ENCODE measurements around the gene TMEM223.
"Not testable (repeated sequence)": the region's sequence is repeated elsewhere in the genome, so short reads cannot be mapped to it uniquely, and the experiment has no call there.

Gene TMEM223

DNA sequence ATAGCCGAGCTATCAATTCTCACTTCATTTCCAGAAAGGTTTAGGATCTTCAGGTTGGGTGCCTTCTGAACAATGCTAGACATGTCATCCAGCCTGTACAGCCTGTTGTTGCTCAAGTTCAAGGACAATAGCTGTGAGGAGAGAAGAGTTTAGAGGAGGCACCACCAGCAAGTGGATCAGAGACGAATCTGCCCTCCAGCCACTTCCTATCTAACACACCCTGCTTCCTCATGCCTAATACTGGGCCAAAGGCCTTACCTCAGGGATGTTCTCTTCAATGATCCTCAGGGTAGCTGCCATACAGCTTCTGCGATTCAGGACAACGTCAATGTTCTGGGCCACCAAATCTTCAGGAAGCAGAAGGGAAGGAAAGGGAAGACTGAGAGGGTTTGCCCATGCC is 9.3 kb upstream of the TMEM223 start:
- no peak for DNase-seq (ENCODE audit: extremely low read depth in 1 of 2, low read depth in 1 of 2)

DNA sequence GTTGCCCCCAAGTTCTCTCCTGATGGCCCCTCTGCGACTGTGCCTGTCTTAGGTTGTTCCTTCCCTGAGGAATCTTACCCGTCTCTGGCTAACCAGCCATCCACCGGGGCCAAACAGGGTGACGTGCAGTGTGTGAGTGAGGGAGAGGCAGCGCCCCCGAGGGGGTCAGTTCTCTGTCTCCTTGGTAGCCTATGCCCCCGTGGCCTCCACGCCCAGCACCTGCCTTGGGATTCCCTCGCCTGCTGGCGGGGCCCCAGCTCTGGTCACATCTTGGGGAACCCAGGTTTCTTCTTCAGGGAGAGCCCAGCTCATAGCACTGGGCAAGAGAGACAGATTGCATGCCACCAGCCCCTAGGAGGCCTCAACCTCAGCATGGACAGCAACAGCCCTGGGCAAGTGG is 7.7 kb upstream of the TMEM223 start:
- DNase-seq (ENCODE audit: extremely low read depth in 1 of 2, low read depth in 1 of 2), result no peak

DNA sequence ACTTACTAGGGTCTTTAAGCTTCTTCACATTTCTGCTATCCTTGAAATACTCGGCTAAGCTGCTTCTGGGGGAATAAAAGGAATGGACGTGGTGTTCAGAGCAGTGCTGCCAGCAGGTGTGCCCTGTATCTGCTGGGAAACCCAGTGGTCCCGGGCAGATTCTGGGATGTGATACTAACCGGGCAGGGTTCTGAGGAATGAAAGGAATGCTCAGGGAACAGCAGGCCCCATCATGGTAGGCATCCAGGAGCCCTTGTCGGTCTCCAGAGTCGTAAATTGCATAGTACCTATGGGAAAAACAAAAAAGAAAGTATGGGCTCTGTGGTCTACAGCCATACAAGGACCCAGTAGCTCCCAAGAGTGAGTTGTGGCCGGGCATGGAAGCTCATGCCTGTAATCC is 4.5 kb upstream of the TMEM223 start:
- no peak for DNase-seq (ENCODE audit: extremely low read depth in 1 of 2, low read depth in 1 of 2)

DNA sequence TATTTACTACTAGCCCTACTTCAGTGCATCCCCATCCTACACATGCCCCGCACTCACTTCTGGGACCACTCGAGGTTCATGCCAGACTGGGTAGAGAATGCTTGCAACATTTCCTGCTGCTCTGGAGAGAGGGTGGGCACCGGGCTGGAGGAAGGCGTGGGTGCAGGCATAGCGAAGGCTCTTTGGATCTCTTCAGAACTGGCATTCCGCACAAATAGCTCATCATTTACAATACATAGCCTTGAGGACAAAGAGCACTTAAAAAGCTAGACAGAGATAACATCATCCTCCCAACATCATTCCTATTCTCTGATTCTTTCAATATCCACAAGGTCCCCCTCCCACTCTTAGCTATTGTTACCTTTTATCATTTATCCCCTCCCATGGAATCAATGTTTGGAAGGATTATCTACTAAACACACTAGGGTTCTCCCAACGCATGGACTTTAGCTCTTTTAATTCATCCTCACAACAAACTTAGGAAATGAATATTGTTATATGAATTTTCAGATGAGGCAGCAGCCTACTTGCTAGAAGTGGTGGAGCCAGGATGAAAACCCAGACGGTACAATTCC is 2.5 kb upstream of the TMEM223 start:
- no peak for DNase-seq (ENCODE audit: extremely low read depth in 1 of 2, low read depth in 1 of 2)

DNA sequence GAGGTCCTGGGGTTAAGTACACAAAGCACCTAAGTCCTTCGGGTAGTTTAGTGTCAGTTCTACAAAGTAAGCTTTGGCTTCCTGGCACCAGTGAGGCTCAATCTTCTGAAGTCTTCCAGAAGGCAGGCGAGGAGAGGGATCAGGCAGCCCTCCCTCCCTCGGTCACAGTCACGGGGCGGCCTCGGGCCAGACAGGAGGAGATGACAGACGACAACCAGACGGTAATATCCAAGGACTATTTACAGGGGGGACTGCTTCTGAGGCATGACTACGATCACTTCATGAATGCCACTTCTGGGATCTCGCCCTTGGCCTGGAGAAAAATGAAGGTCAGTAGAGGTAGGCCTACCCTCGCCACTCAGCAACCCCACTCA is 383 bp upstream of the TMEM223 start:
- DNase-seq (ENCODE audit: extremely low read depth in 1 of 2, low read depth in 1 of 2), result no peak

DNA sequence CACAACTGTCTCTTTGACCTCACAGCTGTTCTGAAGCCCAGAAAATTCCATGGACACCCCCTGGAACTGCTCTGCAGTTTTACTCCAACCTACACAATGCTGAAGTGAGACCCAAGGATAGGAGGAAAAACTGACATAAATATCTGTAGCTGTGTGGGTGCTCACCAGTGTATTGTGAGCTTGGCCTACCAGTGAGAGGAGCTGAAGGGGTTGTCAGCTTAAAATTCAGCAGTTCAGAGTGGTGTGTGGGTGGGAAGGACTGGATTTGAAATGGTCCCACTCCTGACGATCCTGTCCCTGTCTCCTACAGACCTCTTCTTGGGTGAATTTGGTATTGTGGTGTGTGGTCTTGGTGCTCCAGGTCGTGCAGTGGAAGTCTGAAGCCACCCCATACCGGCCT is 2.2 kb downstream of the TMEM223 start:
- DNase-seq (ENCODE audit: extremely low read depth in 1 of 2, low read depth in 1 of 2), result no peak

DNA sequence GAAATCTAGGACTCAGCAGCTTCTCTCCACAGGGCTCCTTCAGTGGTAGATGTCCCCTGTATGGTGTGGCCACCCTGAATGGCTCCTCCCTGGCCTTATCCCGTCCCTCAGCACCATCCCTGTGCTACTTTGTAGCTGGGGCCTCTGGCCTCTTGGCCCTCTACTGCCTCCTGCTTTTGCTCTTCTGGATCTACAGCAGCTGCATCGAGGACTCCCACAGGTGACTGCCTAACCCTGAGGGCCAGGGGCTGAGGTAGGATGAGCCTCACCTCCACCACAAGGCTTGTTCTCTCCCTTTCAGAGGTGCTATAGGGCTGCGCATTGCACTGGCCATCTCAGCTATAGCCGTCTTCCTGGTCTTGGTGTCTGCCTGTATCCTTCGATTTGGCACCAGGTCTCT is 2.8 kb downstream of the TMEM223 start:
- DNase-seq (ENCODE audit: extremely low read depth in 1 of 2, low read depth in 1 of 2), result no peak

DNA sequence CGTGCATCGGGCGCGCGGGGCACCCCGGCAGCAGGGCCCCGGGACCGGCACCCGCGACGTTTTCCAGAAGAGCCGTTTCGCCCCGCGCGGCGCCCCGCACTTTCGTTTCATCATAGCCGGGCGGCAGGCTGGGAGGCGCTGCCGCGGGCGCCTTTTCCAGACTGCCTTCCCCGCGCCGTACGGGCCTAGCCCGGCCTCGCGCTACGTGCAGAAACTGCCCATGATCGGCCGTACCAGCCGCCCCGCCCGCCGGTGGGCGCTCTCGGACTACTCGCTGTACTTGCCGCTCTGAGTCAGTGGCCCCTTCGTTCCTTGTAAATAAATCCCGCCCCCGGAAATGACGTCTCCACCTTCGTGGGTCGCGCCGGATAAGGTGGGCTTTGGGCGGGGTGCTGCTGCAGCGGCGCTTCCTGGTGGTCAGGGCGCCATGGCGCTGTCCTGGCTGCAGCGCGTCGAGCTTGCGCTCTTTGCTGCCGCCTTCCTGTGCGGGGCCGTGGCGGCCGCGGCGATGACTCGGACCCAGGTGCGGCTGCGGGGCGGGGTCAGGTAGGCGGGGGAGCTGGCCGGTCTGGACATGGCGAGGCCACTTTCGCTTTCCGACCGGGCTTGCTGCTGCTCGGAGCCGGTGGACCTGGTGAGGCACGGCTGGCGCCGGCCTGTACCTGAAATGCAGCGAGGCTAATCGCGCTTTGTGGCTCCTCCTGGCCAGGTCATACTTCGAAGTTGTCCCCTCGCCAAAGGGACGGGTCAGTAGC is 4.6 kb downstream of the TMEM223 start, which contains the start of gene TMEM179B:
TMEM179B (plus strand) TSS at position 398 of the 755 bp plus-strand sequence; CDS start at position 428, 30 bp downstream.
- peak; percentile 98 for DNase-seq (ENCODE audit: extremely low read depth in 1 of 2, low read depth in 1 of 2)

DNA sequence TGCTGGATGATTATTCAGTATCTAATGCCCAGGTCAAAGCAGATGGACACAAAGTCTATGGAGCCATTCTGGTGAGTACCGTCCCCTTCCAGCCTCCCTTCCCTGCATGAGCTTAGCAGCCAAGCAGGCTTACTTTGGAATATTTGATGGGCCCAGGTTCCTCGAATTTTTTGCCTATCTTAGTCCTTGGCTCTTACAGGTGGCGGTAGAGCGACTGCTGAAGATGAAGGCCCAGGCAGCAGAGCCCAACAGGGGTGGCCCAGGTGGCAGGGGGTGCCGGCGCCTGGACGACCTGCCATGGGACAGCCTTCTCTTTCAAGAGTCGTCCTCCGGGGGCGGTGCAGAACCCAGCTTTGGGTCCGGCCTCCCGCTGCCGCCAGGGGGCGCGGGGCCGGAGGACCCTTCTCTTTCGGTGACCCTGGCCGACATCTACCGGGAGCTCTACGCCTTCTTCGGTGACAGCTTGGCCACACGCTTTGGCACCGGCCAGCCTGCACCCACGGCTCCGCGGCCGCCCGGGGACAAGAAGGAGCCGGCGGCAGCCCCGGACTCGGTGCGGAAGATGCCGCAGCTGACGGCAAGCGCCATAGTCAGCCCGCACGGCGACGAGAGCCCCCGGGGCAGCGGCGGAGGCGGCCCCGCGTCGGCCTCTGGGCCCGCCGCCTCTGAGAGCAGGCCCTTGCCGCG is 5.3 kb downstream of the TMEM223 start:
- peak; percentile 53 to 77 for DNase-seq (ENCODE audit: extremely low read depth in 1 of 2, low read depth in 1 of 2)

DNA sequence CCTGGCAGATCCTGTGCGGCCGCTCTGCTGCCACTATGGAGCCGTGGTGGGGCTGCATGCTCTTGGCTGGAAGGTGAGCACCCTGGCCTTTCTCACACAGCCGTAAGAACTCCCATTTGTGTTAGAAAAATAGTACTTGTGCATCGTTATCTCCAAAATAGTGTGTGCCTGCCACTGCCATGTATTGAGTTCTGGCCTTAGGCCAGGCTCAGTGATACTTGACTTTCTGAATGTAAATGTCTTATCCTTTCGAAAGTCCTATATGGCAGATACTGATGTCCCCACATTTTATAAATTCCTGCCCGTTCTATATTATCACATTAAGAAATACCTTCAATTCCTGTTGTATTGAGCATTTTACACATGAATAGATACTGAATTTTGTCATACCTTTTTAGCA is 9.1 kb downstream of the TMEM223 start:
- no peak for DNase-seq (ENCODE audit: extremely low read depth in 1 of 2, low read depth in 1 of 2)

DNA sequence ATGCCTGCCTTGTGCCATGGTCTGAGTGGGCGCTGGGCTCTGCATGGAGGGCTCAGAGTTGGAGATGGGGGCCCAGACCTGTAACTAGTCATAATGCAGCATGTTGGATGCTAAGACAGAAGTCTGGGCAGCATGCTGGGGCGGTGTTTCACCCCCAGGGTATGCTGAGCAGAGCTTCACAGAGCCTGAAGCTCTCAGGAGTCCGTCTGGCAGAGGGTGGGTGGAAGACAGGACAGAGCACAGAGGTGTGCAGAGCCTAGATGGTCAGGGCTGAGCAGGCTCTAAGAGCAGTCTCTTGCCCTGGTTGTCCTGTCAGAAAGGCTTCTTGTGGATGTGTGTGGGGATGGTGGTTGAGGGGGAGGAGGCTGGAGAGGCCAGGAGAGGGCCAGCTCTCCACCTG is 13.4 kb downstream of the TMEM223 start:
- DNase-seq (ENCODE audit: extremely low read depth in 1 of 2, low read depth in 1 of 2), result no peak

DNA sequence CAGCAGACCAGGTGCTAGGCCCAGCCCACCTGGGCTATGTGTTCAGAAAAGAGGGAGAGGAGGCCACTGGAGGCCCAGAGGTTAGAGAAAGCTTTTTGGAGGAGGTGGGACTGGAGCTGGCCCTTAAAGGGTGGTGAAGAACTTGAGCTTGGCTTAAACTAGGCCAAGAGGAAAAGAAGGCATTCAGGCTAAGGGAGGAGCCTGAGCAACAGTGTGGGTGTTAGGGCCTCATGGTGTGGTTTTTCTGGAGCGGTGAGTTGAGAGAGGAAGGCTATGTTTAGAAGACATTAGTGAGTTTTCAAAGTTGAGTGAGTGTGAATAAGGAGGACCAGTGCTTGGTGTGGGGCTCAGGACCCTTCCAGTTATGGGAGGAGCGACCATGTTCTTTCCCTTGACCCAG is 14.4 kb downstream of the TMEM223 start:
- DNase-seq (ENCODE audit: extremely low read depth in 1 of 2, low read depth in 1 of 2), result no peak

DNA sequence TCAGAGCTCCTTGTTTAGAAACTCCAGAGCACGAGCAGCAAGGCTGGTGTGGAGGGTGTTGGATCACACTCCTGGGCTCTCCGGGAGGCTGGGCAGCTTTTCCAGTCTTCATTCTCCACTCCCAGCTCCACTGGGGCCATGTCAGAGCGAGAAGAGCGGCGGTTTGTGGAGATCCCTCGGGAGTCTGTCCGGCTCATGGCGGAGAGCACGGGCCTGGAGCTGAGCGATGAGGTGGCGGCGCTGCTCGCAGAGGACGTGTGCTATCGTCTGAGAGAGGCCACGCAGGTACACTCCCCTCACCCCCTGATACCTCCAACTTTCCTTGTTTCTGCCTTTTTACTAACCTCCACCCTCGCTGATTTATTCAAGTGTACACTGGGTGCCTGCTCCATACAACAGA is 16.2 kb downstream of the TMEM223 start:
- DNase-seq (ENCODE audit: extremely low read depth in 1 of 2, low read depth in 1 of 2), result no peak

DNA sequence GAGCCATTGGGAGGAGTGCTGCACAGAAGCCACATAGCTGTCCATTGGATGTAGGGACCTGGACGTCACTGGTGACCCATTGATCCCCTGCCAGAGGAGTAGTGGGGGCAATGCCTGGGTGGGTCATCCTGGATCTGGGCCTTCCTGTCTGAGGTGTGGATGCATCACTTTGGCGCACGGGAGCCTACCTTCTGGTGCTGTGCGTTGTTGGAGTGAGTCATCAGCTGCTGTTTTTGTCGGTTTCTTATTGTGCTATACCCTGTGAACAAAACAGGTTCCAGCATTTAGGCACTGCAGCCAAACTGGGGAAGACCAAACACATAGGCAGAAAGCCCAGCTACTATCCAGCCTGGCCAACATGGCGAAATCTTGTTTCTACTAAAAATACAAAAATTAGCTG is 17.4 kb downstream of the TMEM223 start:
- DNase-seq (ENCODE audit: extremely low read depth in 1 of 2, low read depth in 1 of 2), result no peak

DNA sequence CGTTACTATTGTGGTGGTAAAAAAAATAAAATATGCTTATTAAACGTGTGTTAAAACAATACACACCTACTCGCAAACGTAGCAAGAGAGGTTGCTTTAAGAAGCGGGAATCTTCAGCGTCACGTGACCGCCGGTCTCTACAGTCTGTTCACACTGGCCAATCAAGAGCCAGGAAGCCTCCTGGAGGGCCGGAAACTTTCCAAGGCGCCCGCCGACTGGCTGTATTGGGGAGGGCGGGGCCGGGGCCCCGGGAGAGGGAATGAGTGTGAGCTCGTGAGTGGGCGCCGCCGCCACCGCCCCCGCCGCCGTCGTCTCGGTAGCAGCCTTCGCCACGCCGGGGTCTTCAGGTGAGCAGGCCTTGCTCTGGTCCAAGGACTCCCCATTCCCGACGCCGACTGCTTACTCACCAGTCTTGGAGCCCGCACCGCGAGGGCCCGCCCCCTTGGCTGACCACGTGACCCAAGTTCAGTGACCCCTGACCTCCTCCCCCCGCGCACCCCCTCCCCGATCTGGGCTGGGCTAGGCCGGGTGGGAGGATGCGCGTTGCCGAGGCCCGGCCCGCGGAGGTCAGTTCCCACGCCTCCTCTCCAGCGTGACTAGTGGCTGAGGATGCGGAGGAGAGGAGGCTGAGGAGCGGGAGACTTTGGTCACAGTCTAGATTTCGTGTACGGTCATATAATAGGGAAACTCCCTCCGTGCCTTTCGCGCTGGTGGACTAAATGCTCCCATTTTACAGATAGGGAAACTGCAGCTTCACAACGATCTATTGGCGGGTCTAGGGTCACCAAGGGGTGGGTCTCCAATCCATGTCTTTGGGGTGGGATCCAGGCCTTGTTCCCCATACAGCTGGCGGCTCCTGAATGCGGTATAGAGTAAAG is 20.4 kb downstream of the TMEM223 start, which contains the start of gene TAF6L:
TAF6L (plus strand) TSS at position 253 of the 878 bp plus-strand sequence. CDS start 4,388 bp downstream, outside the sequence.
- peak; percentile 70 to 80 for DNase-seq (ENCODE audit: extremely low read depth in 1 of 2, low read depth in 1 of 2)

DNA sequence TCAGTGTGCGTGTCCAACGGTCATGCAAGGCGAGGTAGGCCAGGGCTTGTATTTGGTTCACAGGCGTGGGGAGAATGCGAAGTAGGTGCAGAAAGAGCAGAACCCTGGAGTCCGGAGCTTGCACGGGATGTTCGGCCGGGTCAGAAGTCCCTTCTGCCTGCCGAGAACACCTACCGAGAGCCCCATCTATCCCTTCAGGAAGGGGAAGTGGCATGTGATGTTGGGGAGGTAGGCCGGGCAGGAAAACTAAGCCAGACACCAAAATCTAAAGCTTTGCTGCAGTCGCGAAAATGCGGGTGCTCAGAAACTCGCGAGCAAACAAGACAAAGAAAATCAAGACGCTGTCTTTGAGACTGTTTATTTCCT is 21.0 kb downstream of the TMEM223 start:
- DNase-seq (ENCODE audit: extremely low read depth in 1 of 2, low read depth in 1 of 2), result no peak

DNA sequence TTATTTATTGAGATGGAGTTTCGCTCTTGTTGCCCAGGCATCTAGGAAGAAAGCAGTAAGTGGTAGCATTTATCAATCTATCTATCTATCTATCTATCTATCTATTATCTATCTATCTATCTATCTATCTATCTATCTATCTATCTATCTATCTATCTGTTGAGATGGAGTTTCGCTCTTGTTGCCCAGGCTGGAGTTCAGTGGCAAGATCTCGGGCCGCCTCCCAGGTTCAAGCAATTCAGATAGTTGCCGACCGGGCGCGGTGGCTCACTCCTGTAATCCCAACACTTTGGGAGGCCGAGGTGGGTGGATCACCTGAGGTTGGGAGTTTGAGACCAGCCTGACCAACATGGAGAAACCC is 31.0 kb downstream of the TMEM223 start:
- DNase-seq (ENCODE audit: extremely low read depth in 1 of 2, low read depth in 1 of 2), result not testable (repeated sequence)

DNA sequence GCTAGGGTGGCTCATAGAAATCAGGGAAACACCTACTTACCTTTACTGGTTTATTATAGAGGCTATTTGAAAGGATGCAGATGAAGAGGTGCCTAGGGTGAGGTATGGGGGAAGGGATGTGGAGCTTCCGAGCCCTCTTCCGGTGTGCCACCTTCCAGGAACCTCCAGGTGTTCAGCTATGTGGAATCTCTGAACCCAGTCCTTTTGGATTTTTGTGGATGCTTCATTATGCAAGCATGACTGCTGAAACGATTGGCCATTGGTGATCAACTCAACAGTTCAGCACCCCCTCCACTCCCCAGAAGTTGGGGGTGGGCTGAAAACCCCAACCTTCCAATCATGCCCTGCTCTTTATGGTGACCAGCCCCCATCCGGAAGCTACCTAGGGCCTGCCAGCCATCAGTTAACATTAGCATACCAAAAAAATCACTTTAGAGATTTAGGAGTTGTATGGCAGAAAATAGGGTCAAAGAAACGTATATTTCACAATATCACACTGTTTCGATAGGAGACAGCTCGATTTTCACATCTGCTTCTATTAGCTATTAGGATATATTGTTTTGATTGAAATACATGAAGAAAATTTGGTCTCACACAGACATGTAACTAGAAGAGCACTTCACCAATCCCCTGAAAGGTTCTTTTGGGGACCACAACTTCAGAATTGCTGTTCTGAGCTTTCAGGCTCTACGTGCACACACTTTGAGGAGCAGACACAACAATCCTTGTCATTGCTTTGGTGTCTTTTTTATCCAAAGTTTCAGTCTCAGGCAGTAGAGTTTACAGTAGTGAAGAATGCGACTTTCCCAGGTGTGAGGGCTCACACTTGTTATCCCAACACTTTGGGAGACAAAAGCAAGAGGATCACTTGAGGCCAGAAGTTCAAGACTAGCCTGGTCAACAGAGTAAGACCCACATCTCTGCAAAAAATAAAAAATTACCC is 33.7 kb downstream of the TMEM223 start:
- DNase-seq (ENCODE audit: extremely low read depth in 1 of 2, low read depth in 1 of 2), result no peak

DNA sequence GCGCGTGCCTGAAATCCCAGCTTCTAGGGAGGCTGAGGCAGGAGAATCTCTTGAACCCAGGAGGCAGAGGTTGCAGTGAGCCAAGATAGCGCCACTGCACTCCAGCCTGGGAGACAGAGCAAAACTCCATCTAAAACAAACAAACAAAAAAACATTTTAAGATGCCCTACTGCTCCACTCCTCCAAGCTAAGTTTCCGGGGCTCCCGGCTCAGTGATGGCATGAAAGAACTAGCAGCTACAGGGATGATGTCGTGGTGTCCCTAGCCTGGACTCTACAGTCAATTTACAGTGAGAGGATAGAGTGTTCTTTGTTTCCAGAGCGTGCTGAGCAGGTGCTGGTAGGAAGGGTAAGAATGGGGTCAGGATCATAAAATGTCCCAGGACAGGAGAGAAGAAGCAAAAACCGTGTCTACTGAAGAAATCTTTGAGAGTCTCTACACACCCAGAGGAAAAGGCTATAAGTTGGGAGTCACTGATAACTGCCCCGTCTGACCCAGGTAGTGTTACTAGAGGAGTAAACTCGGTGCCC is 36.7 kb downstream of the TMEM223 start:
- DNase-seq (ENCODE audit: extremely low read depth in 1 of 2, low read depth in 1 of 2), result no peak

All from activated CD8-positive, alpha-beta memory T cell treated with anti-CD3 and anti-CD28 coated beads for 1 hour (primary cell).